C4-2B (cell line): ENCODE measurements around the gene RPL15.

ENCODE experiments used
- H3K27ac ChIP-seq: fragments of 450-650 bp; 2 replicates; pipeline ENCODE4 v1.5.1; 2017
- ZFX ChIP-seq: fragments of 450-650 bp; IDR thresholded peaks from 2 replicates; pipeline ENCODE4 v1.6.1; 2017
- TF ChIP-seq, protein P1 (sequence below): fragments of 450-650 bp; conservative IDR thresholded peaks from 2 replicates; pipeline ENCODE4 v1.5.1; 2017; ENCODE audit warnings: mild to moderate bottlenecking

RPL15 gene

GRCh38 chr3:23882487-23882918 lies 34.4 kb upstream of the RPL15 start:
- H3K27ac ChIP-seq = no peak overlapping the region

GRCh38 chr3:23884481-23884880 lies 32.5 kb upstream of the RPL15 start:
- H3K27ac ChIP-seq = no peak overlapping the region
- TF ChIP-seq, protein P1, sequence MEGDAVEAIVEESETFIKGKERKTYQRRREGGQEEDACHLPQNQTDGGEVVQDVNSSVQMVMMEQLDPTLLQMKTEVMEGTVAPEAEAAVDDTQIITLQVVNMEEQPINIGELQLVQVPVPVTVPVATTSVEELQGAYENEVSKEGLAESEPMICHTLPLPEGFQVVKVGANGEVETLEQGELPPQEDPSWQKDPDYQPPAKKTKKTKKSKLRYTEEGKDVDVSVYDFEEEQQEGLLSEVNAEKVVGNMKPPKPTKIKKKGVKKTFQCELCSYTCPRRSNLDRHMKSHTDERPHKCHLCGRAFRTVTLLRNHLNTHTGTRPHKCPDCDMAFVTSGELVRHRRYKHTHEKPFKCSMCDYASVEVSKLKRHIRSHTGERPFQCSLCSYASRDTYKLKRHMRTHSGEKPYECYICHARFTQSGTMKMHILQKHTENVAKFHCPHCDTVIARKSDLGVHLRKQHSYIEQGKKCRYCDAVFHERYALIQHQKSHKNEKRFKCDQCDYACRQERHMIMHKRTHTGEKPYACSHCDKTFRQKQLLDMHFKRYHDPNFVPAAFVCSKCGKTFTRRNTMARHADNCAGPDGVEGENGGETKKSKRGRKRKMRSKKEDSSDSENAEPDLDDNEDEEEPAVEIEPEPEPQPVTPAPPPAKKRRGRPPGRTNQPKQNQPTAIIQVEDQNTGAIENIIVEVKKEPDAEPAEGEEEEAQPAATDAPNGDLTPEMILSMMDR = peak; percentile 19
- no peak for TF ChIP-seq ZFX

More at GRCh38 chr3:23882487-23882918, 34.4 kb upstream of the RPL15 start:
- no peak for TF ChIP-seq ZFX
- TF ChIP-seq, protein P1 = no peak

- no peak for TF ChIP-seq ZFX
These were observed 31.7 kb upstream of the RPL15 start for GRCh38 chr3:23885210-23885609.

GRCh38 chr3:23886311-23886710 lies 30.6 kb upstream of the RPL15 start:
- no peak overlapping the region for H3K27ac ChIP-seq
- TF ChIP-seq ZFX = no peak

More at GRCh38 chr3:23885210-23885609, 31.7 kb upstream of the RPL15 start:
- no peak overlapping the region for H3K27ac ChIP-seq

GRCh38 chr3:23888617-23889228 lies 28.2 kb upstream of the RPL15 start:
- no peak overlapping the region for H3K27ac ChIP-seq
- TF ChIP-seq, protein P1 = peak; percentile 85
- no peak for TF ChIP-seq ZFX

GRCh38 chr3:23889386-23889785 lies 27.5 kb upstream of the RPL15 start:
- no peak overlapping the region for H3K27ac ChIP-seq
- no peak for TF ChIP-seq ZFX
- TF ChIP-seq, protein P1 = no peak

- no peak overlapping the region for H3K27ac ChIP-seq
- TF ChIP-seq, protein P1 = no peak
- no peak for TF ChIP-seq ZFX
These were observed 27.0 kb upstream of the RPL15 start for GRCh38 chr3:23889950-23890349.

DNA sequence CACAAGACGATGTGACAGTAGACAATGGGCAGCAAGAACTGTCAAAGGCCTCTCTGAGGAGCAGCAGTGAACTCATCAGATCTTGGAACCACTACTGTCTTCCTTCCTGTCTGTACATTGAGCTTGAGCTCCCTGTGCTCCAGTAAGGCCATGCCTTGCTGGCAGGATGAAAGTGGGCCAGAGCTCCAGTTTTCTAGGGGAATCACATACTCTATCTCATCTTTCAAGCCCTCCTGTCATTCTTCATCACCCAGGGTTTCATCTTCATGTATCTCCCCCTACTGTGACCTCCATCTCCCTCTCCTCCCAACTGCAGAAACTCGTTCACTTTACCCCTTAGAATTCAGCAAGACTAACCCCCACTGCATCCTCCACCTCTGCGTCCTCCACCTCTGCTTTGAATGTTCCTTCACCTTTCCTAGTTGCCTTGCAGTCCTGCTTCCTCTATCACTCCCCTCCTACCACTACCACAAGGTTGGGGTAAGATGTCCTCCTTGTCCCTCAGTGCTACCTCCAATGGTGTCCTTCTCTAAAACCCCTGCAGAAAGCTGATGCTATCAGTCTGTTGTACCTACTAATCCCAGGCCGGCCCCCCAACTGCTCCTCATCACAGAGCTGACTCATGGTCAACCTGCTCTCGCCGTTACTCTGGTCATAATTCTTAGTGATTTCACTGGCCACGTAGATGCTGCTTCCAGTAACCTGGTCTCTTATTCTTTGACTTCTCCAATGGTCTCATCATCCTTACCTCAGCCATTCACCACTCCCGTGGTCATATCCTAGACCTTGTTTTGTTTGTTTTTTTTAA lies 22.5 kb upstream of the RPL15 start:
- TF ChIP-seq, protein P1 = no peak
- no peak for TF ChIP-seq ZFX
- H3K27ac ChIP-seq = no peak overlapping the region
